ENCODE results near the gene RNFT2.
"Not testable (repeated sequence)": the region's sequence is repeated elsewhere in the genome, so short reads cannot be mapped to it uniquely, and the experiment has no call there.

RNFT2 gene

GRCh38 chr12:116710370-116711150 is 27.6 kb upstream of the RNFT2 start:
- DNase-seq (ENCODE audit: low read depth), result no peak

GRCh38 chr12:116712458-116713303 is 25.4 kb upstream of the RNFT2 start:
- DNase-seq (ENCODE audit: low read depth), result no peak

GRCh38 chr12:116713527-116713926 is 24.6 kb upstream of the RNFT2 start:
- DNase-seq (ENCODE audit: low read depth), result no peak

GRCh38 chr12:116714175-116714574 is 23.9 kb upstream of the RNFT2 start:
- no peak for DNase-seq (ENCODE audit: low read depth)

GRCh38 chr12:116717466-116718437 is 20.4 kb upstream of the RNFT2 start:
- no peak for DNase-seq (ENCODE audit: low read depth)

- DNase-seq (ENCODE audit: low read depth), result no peak
These were observed 19.3 kb upstream of the RNFT2 start for GRCh38 chr12:116718655-116719454.

GRCh38 chr12:116719731-116720528 is 18.2 kb upstream of the RNFT2 start:
- DNase-seq (ENCODE audit: low read depth), result no peak

GRCh38 chr12:116722245-116722644 is 15.9 kb upstream of the RNFT2 start:
- DNase-seq (ENCODE audit: low read depth), result no peak

GRCh38 chr12:116726694-116727093 is 11.4 kb upstream of the RNFT2 start:
- no peak for DNase-seq (ENCODE audit: low read depth)

- DNase-seq (ENCODE audit: low read depth), result no peak
These were observed 10.9 kb upstream of the RNFT2 start for GRCh38 chr12:116727261-116727660.

GRCh38 chr12:116727891-116728290 is 10.2 kb upstream of the RNFT2 start:
- no peak for DNase-seq (ENCODE audit: low read depth)

- DNase-seq (ENCODE audit: low read depth), result no peak
These were observed 6.3 kb upstream of the RNFT2 start for GRCh38 chr12:116731801-116732200.

GRCh38 chr12:116734156-116734768 is 3.9 kb upstream of the RNFT2 start:
- DNase-seq (ENCODE audit: low read depth), result no peak

- no peak for DNase-seq (ENCODE audit: low read depth)
These were observed 3.0 kb upstream of the RNFT2 start for GRCh38 chr12:116735084-116735483.

GRCh38 chr12:116735951-116736599 is 2.0 kb upstream of the RNFT2 start:
- no peak for DNase-seq (ENCODE audit: low read depth)

GRCh38 chr12:116736962-116737773 is 947 bp upstream of the RNFT2 start:
- DNase-seq (ENCODE audit: low read depth), result no peak

- no peak for DNase-seq (ENCODE audit: low read depth)
These were observed 1.3 kb downstream of the RNFT2 start for GRCh38 chr12:116739381-116739887.

GRCh38 chr12:116742787-116743186 is 4.7 kb downstream of the RNFT2 start:
- DNase-seq (ENCODE audit: low read depth), result not testable (repeated sequence)
